HG03095 (cell line): ENCODE measurements around the gene PPP6R2.
"Not testable (repeated sequence)": the region's sequence is repeated elsewhere in the genome, so short reads cannot be mapped to it uniquely, and the experiment has no call there.

Experiments
- ATAC-seq: cut with Tn5 transposase; IDR thresholded peaks from one replicate; pipeline ENCODE4 v1.9.1; 2021; ENCODE audit warnings: moderate library complexity; ENCODE audit not compliant: unreplicated experiment

Gene PPP6R2

DNA sequence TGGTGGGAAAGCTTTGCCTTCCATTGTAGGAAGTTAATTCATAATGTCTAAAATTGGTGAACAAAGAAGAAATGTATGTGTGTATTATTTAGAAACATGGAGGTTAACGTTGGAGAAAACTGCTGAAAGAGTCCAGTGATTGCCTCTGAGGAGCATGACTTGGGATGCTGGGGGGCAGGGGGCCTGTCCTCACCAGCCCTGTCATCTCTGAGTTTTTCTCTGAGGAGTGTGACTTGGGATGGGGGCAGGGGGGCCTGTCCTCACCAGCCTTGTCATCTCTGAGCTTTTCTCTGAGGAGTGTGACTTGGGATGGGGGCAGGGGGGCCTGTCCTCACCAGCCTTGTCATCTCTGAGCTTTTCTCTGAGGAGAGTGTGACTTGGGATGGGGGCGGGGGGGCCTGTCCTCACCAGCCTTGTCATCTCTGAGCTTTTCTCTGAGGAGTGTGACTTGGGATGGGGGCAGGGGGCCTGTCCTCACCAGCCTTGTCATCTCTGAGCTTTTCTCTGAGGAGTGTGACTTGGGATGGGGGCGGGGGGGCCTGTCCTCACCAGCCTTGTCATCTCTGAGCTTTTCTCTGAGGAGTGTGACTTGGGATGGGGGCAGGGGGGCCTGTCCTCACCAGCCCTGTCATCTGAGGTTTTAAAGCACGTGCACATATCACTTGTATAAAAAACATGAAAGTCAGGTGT, 54.4 kb downstream of the PPP6R2 start:
- not testable (repeated sequence) for ATAC-seq

DNA sequence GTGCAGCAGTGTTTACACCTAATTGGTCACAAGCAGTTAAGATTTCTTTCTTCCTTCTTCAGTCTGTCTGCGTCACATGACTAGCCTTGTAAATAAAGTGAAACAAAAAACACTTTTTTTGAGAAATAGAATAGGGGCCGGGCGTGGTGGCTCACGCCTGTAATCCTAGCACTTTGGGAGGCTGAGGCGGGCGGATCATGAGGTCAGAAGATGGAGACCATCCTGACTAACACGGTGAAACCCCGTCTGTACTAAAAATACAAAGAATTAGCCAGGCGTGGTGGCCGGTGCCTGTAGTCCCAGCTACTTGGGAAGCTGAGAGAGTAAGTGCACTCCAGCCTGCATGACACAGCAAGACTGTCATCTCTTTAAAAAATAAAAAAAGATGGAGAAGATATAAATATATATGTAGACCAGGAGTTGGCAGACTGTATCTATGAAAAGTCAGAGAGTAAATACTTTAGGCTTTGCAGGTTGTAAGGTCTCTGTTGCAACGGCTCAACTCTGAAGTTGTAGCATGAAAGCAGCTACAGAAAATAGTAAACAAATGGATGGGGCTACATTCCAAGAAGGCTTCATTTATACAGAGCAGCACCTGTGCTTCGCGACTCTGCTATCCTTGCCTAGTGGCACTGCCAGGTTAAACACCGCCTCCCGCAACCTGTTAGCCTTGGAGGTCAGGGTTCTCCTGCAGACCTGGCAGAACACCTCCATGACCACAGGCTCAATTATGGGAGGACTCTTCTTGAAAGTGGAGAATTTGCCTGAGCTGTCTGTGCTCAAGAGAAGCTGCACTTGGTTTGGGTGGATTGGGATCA, 55.9 kb downstream of the PPP6R2 start:
- no peak for ATAC-seq

DNA sequence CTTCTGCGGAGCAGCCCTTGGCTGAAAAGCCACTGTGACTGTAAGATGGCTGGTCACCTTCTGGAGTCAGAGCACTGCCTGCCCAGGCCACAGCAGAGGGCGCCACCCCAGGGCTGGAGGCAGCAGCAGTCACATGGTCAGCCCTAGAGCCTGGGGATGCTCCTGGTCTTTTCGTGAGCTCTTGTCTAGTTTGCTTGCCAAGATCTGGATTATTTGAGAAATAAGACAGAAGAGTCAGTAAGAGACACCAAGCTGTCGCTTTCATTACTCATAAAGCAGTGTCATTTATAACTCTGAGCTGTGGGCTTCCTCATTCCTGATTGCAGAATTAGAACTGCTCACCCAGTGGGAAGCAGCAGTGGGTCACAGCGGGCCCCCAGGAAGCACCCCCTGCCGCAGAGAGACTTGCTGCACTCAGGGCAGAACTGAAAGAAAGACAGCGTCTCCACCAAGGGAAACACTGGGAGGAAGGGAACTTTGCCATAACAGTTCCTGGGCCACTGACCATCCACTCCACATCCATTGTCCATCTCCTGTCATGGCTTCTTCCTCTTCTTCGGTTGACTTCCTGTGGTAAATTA, 56.7 kb downstream of the PPP6R2 start:
- no peak for ATAC-seq

DNA sequence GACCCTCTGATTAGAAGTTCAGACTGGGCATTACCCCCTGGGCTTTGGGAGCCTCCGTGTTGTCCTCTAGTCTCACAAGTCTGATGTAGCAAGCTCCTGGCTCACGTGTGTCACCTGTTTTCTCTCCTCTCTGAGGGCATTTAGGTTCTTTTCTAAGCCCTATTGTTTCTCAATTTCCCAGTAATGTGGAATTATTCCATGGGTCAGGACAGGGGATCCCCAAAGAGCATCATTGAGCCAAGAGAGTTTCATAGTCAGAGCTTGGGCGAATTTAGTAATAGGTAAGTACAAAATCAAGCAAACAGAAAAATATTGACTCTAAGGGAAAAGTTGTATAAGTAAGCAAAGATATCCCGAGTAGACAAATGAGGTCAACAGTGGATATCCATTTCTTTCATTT, 57.3 kb downstream of the PPP6R2 start:
- ATAC-seq: no peak

DNA sequence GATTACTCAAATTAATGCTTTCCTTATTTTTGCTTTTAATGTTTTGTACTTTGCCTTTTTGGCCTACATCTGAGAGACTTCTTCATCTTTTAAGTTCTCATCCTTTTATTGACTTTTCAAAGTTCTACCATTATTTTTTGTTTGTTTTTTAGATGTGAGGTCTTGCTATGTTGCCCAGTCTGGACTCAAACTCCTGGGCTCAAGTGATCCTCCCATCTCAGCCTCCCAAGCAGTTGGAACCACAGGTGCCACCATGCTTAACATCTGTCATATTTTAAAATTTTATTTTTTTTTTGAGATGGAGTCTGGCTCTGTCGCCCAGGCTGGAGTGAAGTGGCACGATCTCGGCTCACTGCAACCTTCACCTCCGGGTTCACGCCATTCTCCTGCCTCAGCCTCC, 57.8 kb downstream of the PPP6R2 start:
- ATAC-seq: no peak

DNA sequence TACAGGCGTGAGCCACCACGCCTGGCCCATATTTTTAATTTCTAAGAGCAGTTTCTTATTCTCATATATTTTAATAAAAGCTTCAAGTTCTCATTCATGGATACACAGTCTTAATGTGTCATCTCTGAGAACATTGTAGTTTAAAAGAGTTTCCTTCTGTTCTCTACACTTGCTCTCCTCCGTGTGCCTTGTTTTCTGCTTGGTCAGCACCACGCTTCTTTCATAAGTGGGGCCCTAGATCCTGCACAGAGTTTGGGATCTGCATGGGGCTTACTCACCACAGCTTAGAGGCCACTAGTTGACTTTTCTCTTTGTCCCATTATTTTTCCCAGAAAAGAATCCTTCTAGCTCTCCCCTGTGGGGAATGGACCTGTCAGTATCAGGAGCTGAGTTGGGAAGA, 58.8 kb downstream of the PPP6R2 start:
- ATAC-seq: no peak

DNA sequence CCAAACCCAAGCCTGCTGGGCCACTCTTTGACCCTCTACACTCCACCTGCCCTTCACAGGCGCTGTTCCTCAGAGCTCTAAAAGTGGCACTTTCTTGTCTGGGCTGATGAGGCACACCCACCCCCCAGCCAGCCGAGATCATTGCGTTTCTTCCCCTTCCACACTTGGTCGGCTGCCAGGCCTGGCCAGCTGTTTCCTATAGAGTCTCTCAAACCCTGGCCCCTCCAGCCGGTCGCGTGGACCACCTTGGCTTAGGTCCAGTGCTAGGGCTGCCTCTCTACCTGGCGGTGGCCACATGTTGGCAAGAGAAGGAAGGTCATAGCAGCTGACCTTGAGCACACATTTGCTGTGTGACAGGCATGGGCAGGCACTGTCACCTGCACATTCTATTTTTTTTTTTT, 60.6 kb downstream of the PPP6R2 start:
- no peak for ATAC-seq

DNA sequence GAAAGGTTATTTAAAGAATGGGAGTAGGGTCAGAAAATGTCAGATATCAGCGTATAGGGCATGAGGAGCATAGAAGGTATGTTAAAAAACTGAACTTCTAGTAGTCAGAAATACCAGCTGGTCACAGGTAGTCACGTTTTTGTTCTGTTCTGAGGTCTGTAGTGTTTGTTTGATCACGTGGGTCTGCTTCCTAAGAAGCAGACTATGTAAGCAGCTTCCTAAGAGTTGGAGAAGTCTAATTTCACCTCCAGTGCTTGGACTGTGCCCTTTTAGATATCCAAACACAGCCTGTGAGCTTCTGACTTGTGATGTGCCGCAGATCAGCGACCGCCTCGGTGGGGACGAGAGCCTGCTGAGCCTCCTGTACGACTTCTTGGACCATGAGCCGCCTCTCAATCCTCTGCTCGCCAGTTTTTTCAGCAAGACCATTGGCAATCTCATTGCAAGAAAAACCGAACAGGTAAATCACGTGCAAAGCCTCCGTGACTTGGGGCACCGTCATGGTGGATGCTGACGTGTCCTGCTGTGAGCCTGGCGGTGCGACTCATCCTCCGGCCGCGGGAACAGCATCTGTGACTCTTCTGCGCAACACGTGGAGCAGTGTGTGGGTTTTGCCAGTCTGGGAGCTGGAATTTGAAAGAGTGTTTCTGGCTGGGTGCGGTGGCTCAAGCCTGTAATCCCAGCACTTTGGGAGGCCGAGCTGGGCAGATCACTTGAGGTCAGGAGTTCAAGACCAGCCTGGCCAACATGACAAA, 63.5 kb downstream of the PPP6R2 start:
- no peak for ATAC-seq

DNA sequence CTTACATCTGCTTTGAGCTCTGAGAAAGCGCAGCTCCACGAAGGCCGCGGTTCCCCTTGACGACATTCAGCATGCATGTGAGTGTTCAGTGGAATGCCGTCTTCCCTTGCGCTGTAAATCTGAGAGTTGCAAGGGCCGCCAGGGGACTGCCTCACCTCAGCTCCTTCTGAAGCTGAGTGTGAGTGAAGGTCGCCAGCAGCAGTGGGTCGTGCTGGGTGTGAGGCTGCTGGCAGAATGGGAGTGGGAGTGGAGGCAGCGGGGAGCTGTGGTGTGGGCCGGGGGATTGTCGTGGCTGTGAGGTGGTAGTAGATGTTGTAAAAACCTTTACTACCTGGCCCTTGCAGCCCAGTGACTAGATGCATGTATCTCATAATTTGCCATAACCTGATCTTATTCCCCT, 65.2 kb downstream of the PPP6R2 start:
- no peak for ATAC-seq

DNA sequence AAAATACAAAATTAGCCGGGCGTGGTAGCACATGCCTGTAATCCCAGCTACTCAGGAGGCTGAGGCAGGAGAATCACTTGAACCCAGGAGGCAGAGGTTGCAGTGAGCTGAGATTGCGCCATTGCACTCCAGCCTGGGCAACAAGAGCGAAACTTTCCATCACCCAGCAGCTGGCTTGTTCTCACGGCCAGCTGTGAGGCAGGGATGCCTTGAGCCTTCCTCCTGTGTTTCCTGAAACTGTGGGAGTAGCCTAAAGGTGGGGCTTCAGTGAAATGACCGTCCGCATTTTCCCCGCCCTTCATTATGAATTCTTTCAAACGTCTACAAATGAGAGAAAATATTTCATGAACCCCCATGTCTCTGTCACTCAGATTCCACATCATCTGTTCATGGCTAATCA, 65.8 kb downstream of the PPP6R2 start:
- ATAC-seq: not testable (repeated sequence)

DNA sequence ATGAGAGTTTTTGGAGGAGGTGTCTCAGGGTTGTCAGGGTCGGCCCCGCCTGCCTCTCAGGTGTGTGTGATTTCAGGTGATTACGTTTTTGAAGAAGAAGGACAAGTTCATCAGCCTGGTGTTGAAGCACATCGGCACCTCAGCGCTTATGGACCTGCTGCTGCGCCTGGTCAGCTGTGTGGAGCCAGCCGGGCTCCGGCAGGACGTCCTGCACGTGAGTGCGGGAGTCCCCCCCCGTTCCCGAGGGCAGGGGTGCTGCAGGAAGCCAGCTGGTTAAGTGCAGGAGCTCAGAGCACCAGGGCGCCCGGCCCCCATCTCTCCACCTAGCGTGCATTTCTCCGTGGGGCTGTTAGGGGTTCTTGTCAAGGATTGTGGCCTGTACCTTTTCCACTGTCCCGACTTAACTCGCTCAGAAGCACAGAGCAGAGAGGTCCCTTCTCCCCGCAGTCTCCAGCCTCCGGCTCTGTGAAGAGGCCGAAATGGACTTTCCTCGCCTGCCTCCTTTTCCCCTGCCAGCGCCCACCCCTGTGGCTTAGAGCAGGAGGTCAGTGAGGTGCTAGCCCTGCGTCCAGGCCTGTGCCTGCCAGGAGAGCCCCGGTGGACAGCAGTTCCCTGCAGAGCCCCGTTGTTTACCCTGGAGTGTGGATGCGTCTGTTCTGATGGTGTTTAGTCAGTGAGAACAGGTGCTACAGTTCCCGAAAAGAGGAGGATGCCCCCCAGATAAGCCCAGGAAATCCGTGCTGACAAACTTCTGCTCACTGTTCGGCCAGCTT, 71.5 kb downstream of the PPP6R2 start:
- ATAC-seq: no peak

DNA sequence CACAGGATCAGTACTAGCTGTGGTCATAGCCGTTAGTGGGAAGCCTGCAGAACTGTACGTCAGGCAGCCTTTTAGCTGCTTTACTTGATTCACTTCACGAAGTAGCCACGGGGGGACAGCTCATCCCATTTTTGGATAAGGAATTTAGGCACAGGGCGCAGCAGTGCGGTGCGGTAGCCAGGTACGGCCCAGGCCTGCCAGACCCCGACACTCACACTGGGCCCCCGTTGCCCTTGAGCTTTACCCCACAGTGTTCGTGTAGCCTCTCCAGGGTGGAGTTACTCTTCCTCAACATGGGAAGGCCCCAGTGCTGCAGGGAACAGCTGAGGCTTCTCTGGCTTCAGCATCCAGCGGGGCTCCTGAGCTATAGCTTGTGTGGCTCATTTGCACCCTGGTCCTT, 72.3 kb downstream of the PPP6R2 start:
- no peak for ATAC-seq

DNA sequence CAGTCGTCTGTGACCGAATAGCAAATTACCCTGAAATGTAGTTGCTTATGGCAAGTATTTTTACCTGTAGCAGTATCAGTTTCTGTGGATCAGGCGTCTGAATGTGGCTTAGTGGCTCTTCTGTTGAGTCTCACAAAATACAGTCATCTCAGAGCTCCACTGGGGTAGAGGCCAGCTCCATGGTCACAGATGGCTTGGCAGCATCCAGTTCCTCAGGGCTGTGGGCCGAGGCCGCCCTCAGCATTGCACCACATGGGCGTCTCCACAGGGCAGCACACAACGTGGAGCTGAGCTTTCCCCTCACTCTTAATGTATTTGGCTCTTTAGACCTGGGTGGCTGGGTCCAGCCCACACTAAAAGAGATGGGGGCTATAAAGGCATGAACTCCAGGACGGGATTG, 73.9 kb downstream of the PPP6R2 start:
- no peak for ATAC-seq

DNA sequence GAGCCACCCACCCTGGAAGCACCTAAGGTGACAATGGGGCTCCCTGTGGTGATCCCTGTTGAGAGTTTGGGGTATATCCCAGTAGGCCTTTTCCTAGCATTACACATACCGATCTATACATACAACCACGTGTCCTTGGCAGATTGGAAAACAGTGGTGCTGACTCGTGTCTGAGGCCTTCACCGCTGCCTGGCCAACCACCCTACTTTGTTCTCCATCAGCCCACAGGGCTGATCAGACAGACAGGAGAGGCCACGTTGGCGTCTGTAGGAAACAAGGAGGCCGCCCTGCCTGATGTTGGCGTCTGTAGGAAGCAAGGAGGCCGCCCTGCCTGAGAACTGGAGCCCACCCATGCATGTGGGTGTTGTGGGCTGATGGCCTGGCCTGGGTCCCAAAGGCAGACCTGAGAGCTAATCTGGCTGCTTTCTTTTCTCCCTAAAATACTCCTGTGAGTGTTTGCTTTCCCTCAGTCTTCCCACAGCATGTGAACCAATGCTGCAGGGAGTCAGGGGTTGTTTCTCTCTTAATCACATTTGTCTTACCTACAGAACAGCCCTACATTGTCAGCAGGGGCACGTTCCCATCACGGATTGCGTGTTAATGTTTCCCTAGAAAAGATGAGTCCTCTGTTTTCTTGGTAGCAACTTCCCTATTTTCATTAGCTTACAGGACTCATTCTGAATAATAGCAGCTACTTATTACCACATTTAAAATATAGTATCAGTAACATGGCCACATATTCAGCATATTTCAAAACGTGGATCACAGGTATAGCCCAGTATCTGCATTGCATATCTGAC, 74.5 kb downstream of the PPP6R2 start:
- no peak for ATAC-seq

DNA sequence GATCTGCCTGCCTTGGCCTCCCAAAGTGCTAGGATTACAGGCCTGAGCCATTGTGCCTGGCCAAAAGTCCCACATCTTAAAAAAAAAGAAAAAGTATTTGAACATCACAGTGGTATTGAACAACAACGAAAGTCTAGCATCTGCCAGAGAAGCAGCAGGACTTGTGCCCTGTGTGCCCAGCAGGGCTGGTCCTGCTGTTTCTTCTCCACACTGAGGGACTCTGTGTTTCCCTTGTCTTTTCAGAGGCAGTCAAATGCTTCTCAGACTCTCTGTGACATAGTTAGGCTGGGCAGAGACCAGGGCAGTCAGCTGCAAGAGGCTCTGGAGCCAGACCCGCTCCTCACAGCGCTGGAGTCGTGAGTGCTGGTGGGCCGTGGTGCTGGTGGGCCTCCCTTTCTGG, 75.5 kb downstream of the PPP6R2 start:
- no peak for ATAC-seq

DNA sequence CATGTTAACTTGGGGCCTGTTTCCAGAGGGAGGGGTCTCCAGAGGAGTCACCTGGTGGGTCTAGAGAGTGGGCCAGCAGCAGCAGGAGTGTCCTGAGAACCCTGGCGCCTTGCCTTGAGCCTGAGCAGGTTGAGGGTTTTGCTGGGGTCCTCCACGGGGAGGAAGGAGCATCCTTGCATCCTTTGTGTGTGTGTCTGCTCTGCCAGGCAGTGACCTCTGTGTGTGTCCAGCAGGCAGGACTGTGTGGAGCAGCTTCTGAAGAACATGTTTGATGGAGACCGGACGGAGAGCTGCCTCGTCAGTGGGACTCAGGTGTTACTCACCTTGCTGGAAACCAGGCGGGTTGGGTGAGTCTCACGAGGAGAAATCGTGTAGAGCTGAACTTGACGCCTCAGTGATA, 76.0 kb downstream of the PPP6R2 start:
- no peak for ATAC-seq

DNA sequence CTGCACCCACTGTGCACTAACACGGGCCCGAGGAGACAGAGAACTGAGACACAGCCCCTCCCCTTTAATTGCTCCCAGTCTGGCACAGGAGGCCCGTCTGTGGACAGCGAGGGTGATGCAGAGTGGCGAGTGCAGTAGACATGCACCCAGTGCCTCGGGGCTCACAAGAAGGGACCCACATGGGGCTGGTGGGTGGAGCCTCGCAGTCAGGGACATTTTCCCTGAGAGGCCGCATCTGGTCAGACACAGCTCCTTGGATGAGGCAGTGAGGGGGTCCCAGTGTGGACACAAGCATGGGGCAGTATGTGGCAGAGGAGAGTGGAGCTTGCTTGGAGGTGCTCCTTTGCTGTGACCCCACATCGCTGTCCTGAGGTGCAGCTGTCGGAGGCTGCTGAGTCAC, 76.9 kb downstream of the PPP6R2 start:
- ATAC-seq: no peak

DNA sequence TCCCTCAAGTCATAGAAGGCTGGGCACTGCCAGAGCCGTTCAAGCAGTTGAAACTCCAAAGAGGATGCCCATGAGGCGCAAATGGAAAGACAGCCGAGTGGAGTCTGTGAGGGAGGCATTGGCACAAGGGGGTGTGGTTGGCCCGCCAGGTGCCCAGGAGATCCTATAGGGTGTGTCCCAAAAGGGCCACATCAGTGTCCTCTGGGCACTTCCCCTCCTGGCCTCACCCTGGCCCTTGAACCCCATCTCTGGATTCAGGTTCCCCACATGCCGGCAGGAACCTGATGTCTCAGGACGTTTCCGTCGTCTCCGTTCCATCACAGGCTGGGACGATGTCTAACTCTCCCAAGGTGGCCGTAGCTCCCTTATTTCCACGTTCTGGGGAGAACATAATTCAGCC, 77.5 kb downstream of the PPP6R2 start:
- ATAC-seq: no peak

DNA sequence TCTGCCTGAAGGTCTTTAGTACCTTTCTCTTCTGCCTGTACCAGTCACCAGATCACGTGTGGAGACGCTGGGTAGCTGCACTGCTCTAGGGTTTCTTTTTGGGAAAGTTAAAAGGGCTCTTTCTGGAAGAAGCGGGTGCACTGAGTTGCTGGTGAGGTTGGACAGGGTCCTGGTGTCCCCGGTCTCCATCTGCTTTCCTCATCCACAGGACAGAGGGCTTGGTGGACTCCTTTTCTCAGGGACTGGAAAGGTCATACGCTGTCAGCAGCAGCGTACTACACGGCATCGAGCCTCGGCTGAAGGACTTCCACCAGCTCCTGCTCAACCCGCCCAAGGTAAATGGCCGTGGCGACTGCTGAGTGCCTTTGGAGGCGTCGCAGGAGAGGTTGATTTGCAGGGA, 78.9 kb downstream of the PPP6R2 start:
- no peak for ATAC-seq
